PC-3 (cell line): ENCODE measurements around the gene GLT6D1.

Experiments used
- CTCF ChIP-seq: fragments of 300-600 bp; sonication (generic); conservative IDR thresholded peaks from 2 replicates; pipeline ENCODE4 v1.5.1; 2017; ENCODE audit warnings: antibody characterized with exemption, low read depth, mild to moderate bottlenecking, low read length
- EZH2 ChIP-seq: fragments of 300-600 bp; sonication (generic); IDR thresholded peaks from one replicate; pipeline ENCODE4 v1.6.1; 2017; ENCODE audit warnings: antibody characterized with exemption, mild to moderate bottlenecking, low read length; ENCODE audit not compliant: unreplicated experiment
- EZH2phosphoT487 ChIP-seq: fragments of 300-600 bp; sonication (generic); IDR thresholded peaks from 2 replicates; pipeline ENCODE4 v1.6.1; 2018; ENCODE audit warnings: mild to moderate bottlenecking, antibody characterized with exemption, low read length, borderline replicate concordance

- TF ChIP-seq EZH2 (no peak), CTCF (no peak), EZH2phosphoT487 (no peak)
These were observed 45.4 kb upstream of the GLT6D1 start for GRCh38 chr9:135684691-135685090.
